ENCODE measurements around the gene HOXD10. TPM values are rescaled to one million over a fixed set of nuclear protein-coding genes. Genes with fewer than 3 reads are reported as not detected.

The HOXD10 gene
- total RNA-seq, 2 experiments from 2014 or later: not detected

- POLR2A ChIA-PET: interaction anchor here (1.3 kb wide), 1 partner anchor 11 kb away, joined by 3 read pairs; no protein-coding TSS in a partner anchor
- Histone ChIP-seq H3K4me2 (ENCODE audit: low read length) (no peak overlapping the region), H4K20me1 (ENCODE audit: insufficient read depth, low read length) (no peaks in the 10 kb centered on the region), H2AFZ (ENCODE audit: low read length) (no peak overlapping the region), H3K36me3 (ENCODE audit: insufficient read depth, low read length) (no peaks in the 10 kb centered on the region), H3K4me3 (ENCODE audit: low read depth, low read length, poor library complexity, severe bottlenecking) (no peak overlapping the region), H3K79me2 (ENCODE audit: insufficient read depth, low read depth, low read length) (no peaks in the 10 kb centered on the region), H3K27ac (ENCODE audit: low read depth, low read length, poor library complexity, severe bottlenecking) (no peak overlapping the region), H3K9me2 (ENCODE audit: insufficient read depth, low read length) (no peaks in the 10 kb centered on the region), H3K9me3 (ENCODE audit: low read length) (no peaks in the 10 kb centered on the region), H3K4me1 (ENCODE audit: insufficient read depth, low read length, poor library complexity, severe bottlenecking) (no peaks in the 10 kb centered on the region)
- intact Hi-C loops (cut with micrococcal nuclease; ENCODE audit: unreplicated experiment): no loop called here
- BruUV-seq (replicated peaks): no TSS peak
- CTCF ChIA-PET (ENCODE audit: unreplicated experiment): no interaction called here
- TF ChIP-seq EZH2phosphoT487 (IDR thresholded peaks at IDR 0.05; ENCODE audit: borderline replicate concordance, low read depth, low read length): no peak
- DNase-seq (ENCODE audit: low spot score): no peak
Observed at GRCh38 chr2:176155356-176156044, 38.9 kb downstream of the HOXD10 start.

DNA sequence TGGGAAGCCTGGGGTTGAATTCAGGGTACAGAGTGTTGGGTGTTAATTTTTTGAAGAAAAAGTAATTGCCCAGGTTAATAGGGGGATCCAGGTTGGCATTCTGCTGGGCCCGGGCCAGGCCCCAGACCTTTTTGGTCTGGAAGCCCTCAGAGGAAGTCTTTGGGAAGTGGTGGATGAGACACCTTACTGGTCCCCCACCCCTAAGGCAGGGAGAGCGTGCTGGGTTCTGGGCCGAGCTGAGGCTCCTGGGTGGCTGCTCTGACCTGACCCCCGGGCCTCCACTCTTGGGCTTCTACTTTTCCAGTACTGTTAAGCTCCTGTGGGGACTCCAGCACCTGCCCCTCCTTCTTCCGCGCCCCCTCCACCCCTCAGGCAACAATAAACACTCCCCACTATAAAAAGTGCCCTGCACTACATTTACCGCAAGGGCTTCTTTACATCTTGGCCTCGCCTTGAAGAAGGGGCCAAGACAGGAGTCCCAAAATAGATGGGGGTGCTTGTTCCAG is 39.8 kb downstream of the HOXD10 start:
- no TSS peak for BruUV-seq (replicated peaks)
- POLR2A ChIA-PET: no interaction called here
- no peaks in the 10 kb centered on the region for H3K9me2 ChIP-seq (ENCODE audit: insufficient read depth, low read length)

DNA sequence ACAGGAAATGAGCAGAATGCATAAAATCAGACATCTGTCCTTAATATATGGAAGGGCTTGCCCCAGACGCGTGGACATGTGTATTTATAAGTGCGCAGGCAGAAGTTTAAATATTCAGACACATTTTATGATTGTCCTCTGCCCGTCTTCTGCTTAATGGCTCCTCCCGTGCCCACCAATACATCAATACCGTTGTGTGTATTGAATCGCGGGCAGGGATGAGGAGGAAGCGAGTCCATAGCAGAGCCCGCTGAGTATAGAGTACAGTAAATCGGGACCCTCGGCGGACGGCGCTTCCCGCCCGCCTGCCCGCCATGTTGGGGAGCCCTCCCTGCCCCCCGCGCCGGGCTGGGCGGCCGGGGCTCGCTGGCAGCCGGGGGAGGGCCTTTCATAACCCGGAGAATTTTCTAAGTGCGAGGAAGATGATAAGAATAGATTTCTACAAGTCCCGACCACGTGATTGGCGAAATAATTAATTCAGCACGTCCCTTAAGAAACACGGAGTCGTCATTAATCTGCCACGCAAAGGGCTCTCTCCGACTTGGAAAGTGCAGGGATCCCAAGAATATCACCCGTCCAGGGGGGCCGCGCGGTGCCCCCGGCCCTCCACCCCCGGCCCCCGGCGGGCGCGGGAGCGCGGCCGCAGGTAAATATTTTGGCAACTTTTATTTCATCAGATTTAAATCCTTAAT is 40.4 kb downstream of the HOXD10 start, which contains the start of gene HOXD3:
HOXD3 (plus strand) TSS at position 501 of the 692 bp plus-strand sequence. CDS start 11,808 bp downstream, outside the sequence.
- CTCF ChIA-PET (ENCODE audit: unreplicated experiment): no interaction called here
- POLR2A ChIA-PET: no interaction called here
- BruUV-seq (replicated peaks): no TSS peak
- Histone ChIP-seq H4K20me1 (ENCODE audit: insufficient read depth, low read length) (no peaks in the 10 kb centered on the region), H3K4me2 (ENCODE audit: low read length) (no peak within 1 kb of the TSS), H3K27ac (ENCODE audit: low read depth, low read length, poor library complexity, severe bottlenecking) (no peak within 1 kb of the TSS), H3K9me3 (ENCODE audit: low read length) (no peaks in the 10 kb centered on the region), H3K4me3 (ENCODE audit: low read depth, low read length, poor library complexity, severe bottlenecking) (no peak within 1 kb of the TSS), H2AFZ (ENCODE audit: low read length) (no peak within 1 kb of the TSS), H3K9me2 (ENCODE audit: insufficient read depth, low read length) (no peaks in the 10 kb centered on the region), H3K79me2 (ENCODE audit: insufficient read depth, low read depth, low read length) (no peaks in the 10 kb centered on the region), H3K4me1 (ENCODE audit: insufficient read depth, low read length, poor library complexity, severe bottlenecking) (no peaks in the 10 kb centered on the region), H3K36me3 (ENCODE audit: insufficient read depth, low read length) (no peaks in the 10 kb centered on the region)
- no peak for DNase-seq (ENCODE audit: low spot score)
- no peak for TF ChIP-seq CTCF (conservative IDR thresholded peaks at IDR 0.05; ENCODE audit: low read length)
- no peak for TF ChIP-seq EZH2phosphoT487 (IDR thresholded peaks at IDR 0.05; ENCODE audit: borderline replicate concordance, low read depth, low read length)
- intact Hi-C loops (cut with micrococcal nuclease; ENCODE audit: unreplicated experiment): no loop called here

More for the DNA sequence above, 39.8 kb downstream of the HOXD10 start:
- Histone ChIP-seq H4K20me1 (ENCODE audit: insufficient read depth, low read length) (no peaks in the 10 kb centered on the region), H3K9me3 (ENCODE audit: low read length) (no peaks in the 10 kb centered on the region), H3K27ac (ENCODE audit: low read depth, low read length, poor library complexity, severe bottlenecking) (no peak overlapping the region), H3K79me2 (ENCODE audit: insufficient read depth, low read depth, low read length) (no peaks in the 10 kb centered on the region), H3K4me3 (ENCODE audit: low read depth, low read length, poor library complexity, severe bottlenecking) (no peak overlapping the region), H2AFZ (ENCODE audit: low read length) (no peak overlapping the region), H3K4me1 (ENCODE audit: insufficient read depth, low read length, poor library complexity, severe bottlenecking) (no peaks in the 10 kb centered on the region), H3K4me2 (ENCODE audit: low read length) (no peak overlapping the region), H3K36me3 (ENCODE audit: insufficient read depth, low read length) (no peaks in the 10 kb centered on the region)
- intact Hi-C loops (cut with micrococcal nuclease; ENCODE audit: unreplicated experiment): no loop called here
- CTCF ChIA-PET (ENCODE audit: unreplicated experiment): no interaction called here
- TF ChIP-seq CTCF (conservative IDR thresholded peaks at IDR 0.05; ENCODE audit: low read length) (no peak), EZH2phosphoT487 (IDR thresholded peaks at IDR 0.05; ENCODE audit: borderline replicate concordance, low read depth, low read length) (no peak)
- no peak for DNase-seq (ENCODE audit: low spot score)
